Left ventricle myocardium inferior (tissue), 1 donor: ENCODE measurements around the gene PPP1R12B. TPM values are rescaled to one million over a fixed set of nuclear protein-coding genes. Genes with fewer than 3 reads are reported as not detected.

ENCODE experiments used
- DNase-seq: peaks from one replicate; pipeline ENCODE4 v3.0.0-alpha.2; 2020
- H3K27ac ChIP-seq: fragments of 200-600 bp; replicated peaks from 2 replicates; pipeline ENCODE4 v1.8.0; 2021
- H3K27me3 ChIP-seq: fragments of 200-600 bp; 2 replicates; pipeline ENCODE4 v1.8.0; 2021; ENCODE audit warnings: low read depth
- H3K36me3 ChIP-seq: fragments of 200-600 bp; 2 replicates; pipeline ENCODE4 v1.8.0; 2021
- H3K4me1 ChIP-seq: fragments of 200-600 bp; 2 replicates; pipeline ENCODE4 v1.8.0; 2021
- H3K4me3 ChIP-seq: fragments of 200-600 bp; 2 replicates; pipeline ENCODE4 v1.8.0; 2021; ENCODE audit warnings: mild to moderate bottlenecking, moderate library complexity
- H3K9me3 ChIP-seq: fragments of 200-600 bp; replicated peaks from 2 replicates; pipeline ENCODE4 v1.8.0; 2021
- intact Hi-C: fragments of 100-400 bp; cut with micrococcal nuclease; formaldehyde crosslinking; loops from one replicate; pipeline ENCODE4 v1.11.0; 2022
- total RNA-seq: library from RNA; stranded (reverse); fragmentation: NEBNext Ultra II Directional; extraction: Animal tissue kit (Norgen Biotek cat#: 25700); gene quantifications from one replicate; pipeline ENCODE4 v1.2.1, GENCODE V29; 2021
- TF ChIP-seq, protein P1 (sequence below): fragments of 200-600 bp; IDR thresholded peaks from 2 replicates; pipeline ENCODE4 v1.8.0; 2021; ENCODE audit warnings: antibody characterized with exemption, mild to moderate bottlenecking, borderline replicate concordance
- donor health status: DM: no; HTN: yes; CAD: no; lungs with severe emphysema.

The PPP1R12B gene
- total RNA-seq, 1 donor from 2014 or later: 706 TPM

DNA sequence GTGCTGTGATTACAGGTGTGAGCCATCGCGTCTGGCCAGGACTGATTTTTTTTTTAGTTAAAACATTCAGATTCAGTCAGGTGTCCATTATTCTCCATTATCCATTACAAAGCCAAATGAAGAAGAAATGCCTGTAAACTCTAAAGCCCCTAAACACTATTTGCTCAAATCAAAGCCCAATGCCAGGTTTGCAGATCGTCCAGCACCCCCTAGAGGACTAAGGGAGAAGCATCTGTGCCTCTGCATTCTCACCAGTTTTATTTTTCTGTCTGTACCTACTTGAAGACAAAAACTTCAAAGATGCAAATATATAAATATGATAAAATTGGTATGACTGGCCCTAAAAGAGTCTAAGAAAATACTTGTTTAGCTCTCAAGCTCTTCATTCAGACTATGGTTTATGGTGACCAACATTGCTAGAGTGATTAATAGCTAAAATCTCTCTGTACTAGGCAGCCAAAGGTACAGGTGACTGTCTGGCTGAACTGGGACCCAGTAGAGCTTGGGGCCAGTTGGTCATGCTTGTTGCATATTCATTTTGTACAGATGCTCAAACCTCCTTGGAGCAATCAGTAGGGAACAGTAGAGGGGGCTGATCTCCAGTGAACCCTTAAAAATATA lies 223.3 kb downstream of the PPP1R12B start:
- H3K4me3 ChIP-seq: no peak overlapping the region
- no peak overlapping the region for H3K27ac ChIP-seq
- peaks cover 100% of the 10 kb centered on the region for H3K4me1 ChIP-seq
- peaks cover 67% of the 10 kb centered on the region for H3K36me3 ChIP-seq
- H3K27me3 ChIP-seq: no peaks in the 10 kb centered on the region
- TF ChIP-seq, protein P1, sequence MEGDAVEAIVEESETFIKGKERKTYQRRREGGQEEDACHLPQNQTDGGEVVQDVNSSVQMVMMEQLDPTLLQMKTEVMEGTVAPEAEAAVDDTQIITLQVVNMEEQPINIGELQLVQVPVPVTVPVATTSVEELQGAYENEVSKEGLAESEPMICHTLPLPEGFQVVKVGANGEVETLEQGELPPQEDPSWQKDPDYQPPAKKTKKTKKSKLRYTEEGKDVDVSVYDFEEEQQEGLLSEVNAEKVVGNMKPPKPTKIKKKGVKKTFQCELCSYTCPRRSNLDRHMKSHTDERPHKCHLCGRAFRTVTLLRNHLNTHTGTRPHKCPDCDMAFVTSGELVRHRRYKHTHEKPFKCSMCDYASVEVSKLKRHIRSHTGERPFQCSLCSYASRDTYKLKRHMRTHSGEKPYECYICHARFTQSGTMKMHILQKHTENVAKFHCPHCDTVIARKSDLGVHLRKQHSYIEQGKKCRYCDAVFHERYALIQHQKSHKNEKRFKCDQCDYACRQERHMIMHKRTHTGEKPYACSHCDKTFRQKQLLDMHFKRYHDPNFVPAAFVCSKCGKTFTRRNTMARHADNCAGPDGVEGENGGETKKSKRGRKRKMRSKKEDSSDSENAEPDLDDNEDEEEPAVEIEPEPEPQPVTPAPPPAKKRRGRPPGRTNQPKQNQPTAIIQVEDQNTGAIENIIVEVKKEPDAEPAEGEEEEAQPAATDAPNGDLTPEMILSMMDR: peak; percentile 81
- no peaks in the 10 kb centered on the region for H3K9me3 ChIP-seq
- intact Hi-C loops: no loop called here
- no peak for DNase-seq

DNA sequence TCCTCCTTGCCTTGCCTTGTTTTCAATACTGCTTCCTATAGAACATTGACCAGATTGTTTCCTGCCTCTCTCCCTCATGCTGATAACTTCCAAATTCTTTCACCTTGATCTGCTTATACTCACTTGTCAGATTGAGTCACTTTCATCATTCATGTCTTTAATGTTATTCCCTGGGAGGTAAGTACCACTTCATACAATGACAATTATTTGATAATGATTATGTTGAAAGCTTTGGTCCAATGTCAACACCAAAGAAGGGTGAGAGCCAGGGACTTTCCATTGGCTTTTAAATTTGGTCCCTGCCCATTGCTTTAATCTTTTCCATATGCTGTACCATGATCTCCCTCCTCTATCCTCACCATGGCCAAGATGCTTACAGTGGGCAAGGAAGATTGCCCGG lies 224.4 kb downstream of the PPP1R12B start:
- Histone ChIP-seq H3K27ac (peak overlapping the region; percentile 25), H3K36me3 (peaks cover 57% of the 10 kb centered on the region), H3K4me3 (no peak overlapping the region), H3K9me3 (no peaks in the 10 kb centered on the region), H3K4me1 (peaks cover 100% of the 10 kb centered on the region), H3K27me3 (no peaks in the 10 kb centered on the region)
- intact Hi-C loops: no loop called here
- DNase-seq: no peak
- TF ChIP-seq, protein P1: no peak

DNA sequence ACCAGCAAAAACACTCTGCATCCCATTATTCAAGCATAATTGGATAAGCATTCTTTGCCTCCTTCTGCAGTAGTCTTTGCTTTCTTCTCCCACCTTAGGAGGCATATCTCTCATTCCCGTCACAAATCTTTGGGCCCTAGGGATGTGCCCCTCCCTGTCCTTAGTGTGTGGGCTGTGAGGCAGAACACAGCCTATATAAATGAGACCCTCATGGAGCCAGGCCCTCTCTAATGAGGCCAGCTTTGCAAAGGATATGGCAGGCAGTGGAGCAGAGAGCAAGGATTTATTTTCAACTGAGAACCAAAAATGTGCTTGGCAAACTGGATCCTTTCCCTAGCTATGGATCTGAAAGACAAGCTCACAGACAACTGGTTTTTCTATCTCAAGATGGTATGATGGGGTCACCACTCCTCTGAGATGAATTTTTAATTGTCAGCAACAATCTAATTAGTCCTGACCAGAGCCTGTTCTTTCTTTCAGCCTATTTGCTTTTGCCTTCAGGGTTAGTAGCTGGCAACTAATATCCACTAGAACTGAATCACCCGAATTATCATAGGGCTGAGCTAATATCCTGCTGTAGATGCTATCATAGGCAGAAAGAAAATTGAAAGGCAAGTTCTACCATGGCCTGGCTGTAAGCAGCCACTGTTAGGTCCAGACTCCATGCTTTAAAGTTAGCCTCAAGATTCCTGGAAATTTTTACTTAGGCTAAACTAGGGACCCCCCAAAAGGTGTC lies 227.6 kb downstream of the PPP1R12B start:
- no peaks in the 10 kb centered on the region for H3K9me3 ChIP-seq
- peaks cover 100% of the 10 kb centered on the region for H3K4me1 ChIP-seq
- no peaks in the 10 kb centered on the region for H3K27me3 ChIP-seq
- H3K27ac ChIP-seq: peak overlapping the region; percentile 73
- intact Hi-C loops: no loop called here
- H3K4me3 ChIP-seq: no peak overlapping the region
- TF ChIP-seq, protein P1: no peak
- H3K36me3 ChIP-seq: peaks cover 36% of the 10 kb centered on the region
- no peak for DNase-seq

DNA sequence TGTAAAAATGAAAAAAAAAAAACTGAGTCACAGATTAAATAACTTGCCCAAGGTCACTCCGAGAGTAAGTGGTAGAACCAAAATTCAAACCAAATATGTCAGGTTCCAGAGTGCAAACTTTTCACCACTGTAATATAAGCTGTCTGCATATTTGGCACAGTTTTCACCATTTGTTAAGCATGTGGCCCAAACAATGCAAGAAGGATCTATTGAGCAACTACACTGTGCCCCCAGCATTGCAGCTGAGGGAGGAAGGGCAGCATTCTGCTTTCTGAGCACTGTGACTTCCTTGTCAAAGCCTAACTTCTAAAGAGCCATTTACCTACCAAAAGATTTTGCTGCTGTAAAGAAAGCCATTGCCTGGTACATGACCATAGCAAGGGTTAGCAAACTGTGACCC lies 228.3 kb downstream of the PPP1R12B start:
- no peaks in the 10 kb centered on the region for H3K27me3 ChIP-seq
- DNase-seq: no peak
- no peak overlapping the region for H3K4me3 ChIP-seq
- peaks cover 100% of the 10 kb centered on the region for H3K4me1 ChIP-seq
- peak overlapping the region; percentile 73 for H3K27ac ChIP-seq
- H3K36me3 ChIP-seq: peaks cover 41% of the 10 kb centered on the region
- H3K9me3 ChIP-seq: no peaks in the 10 kb centered on the region
- TF ChIP-seq, protein P1: no peak
- intact Hi-C loops: no loop called here

DNA sequence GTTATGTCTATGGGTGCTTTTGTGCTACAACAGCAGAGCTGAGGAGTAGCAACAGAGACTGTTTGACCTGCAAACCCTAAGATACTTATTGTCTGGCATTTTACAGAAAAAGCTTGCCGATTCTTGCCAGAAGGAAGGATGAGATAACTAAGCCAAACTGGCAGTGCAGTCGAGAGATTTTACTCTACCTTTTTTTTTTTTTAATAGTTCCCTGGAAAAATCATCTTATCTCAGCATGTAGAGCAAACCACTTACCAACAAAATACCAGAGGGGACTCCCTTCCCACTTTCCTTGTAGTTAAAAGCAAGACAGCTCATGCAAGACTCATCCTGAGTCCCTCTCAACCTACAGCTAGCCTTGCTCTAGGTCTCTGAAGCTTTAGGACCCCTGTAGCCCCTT lies 228.9 kb downstream of the PPP1R12B start:
- TF ChIP-seq, protein P1: no peak
- no peaks in the 10 kb centered on the region for H3K27me3 ChIP-seq
- intact Hi-C loops: no loop called here

More for the DNA sequence above, 228.9 kb downstream of the PPP1R12B start:
- peaks cover 41% of the 10 kb centered on the region for H3K36me3 ChIP-seq
- no peak overlapping the region for H3K4me3 ChIP-seq
- H3K4me1 ChIP-seq: peaks cover 98% of the 10 kb centered on the region
- H3K9me3 ChIP-seq: no peaks in the 10 kb centered on the region
- no peak for DNase-seq
- peak overlapping the region; percentile 73 for H3K27ac ChIP-seq
